HFFc6 (cell line): ENCODE results near the gene CEMP1. TPM values are rescaled to one million over a fixed set of nuclear protein-coding genes. Genes with fewer than 3 reads are reported as not detected.

Source experiments
- DNase-seq: peaks from one replicate; pipeline ENCODE4 v3.0.0-alpha.2; 2018
- H3K27ac Mint-ChIP-seq: 2 replicates; pipeline ENCODE4 v1.8.0; 2020; ENCODE audit warnings: mild to moderate bottlenecking, mixed read lengths
- H3K27me3 Mint-ChIP-seq: 2 replicates; pipeline ENCODE4 v1.8.0; 2021; ENCODE audit warnings: mild to moderate bottlenecking, moderate library complexity, mixed read lengths; ENCODE audit not compliant: insufficient read depth
- H3K36me3 Mint-ChIP-seq: 2 replicates; pipeline ENCODE4 v1.8.0; 2021; ENCODE audit warnings: low read depth, mixed read lengths
- H3K4me1 Mint-ChIP-seq: 2 replicates; pipeline ENCODE4 v1.8.0; 2020; ENCODE audit warnings: low read depth, mixed read lengths
- H3K4me3 Mint-ChIP-seq: 2 replicates; pipeline ENCODE4 v1.8.0; 2020; ENCODE audit warnings: mild to moderate bottlenecking, moderate library complexity, mixed read lengths
- H3K9me3 Mint-ChIP-seq: 2 replicates; pipeline ENCODE4 v1.8.0; 2020; ENCODE audit warnings: mild to moderate bottlenecking, mixed read lengths
- CTCF ChIP-seq: fragments of 200-600 bp; sonication (generic); IDR thresholded peaks from 2 replicates; pipeline ENCODE4 v1.5.0; 2021; ENCODE audit warnings: antibody characterized with exemption, mild to moderate bottlenecking
- total RNA-seq, 6 experiments: library from RNA; stranded (reverse); fragmentation: NEBNext Ultra II Directional; extraction: Animal tissue kit (Norgen Biotek cat#: 25700); gene quantifications; 2 replicates in 1 of 6; 3 replicates in 5 of 6; pipeline ENCODE4 v1.2.3, GENCODE V29; 2021

The CEMP1 gene
- total RNA-seq, 6 experiments from 2014 or later = not detected

- Mint-ChIP-seq H3K4me1 (peaks cover 20% of the 10 kb centered on the region), H3K27ac (no peak overlapping the region)
Observed at GRCh38 chr16:2523801-2524231, 7.4 kb downstream of the CEMP1 start.

GRCh38 chr16:2520784-2521531 is 10.2 kb downstream of the CEMP1 start:
- no peak for TF ChIP-seq CTCF
- Mint-ChIP-seq H3K9me3 (no peaks in the 10 kb centered on the region), H3K27ac (peak overlapping the region; percentile 74), H3K4me3 (peak overlapping the region; percentile 86), H3K4me1 (peaks cover 43% of the 10 kb centered on the region), H3K27me3 (peaks cover 19% of the 10 kb centered on the region), H3K36me3 (peaks cover 38% of the 10 kb centered on the region)
- no peak for DNase-seq

More at GRCh38 chr16:2523801-2524231, 7.4 kb downstream of the CEMP1 start:
- Mint-ChIP-seq H3K27me3 (peaks cover 16% of the 10 kb centered on the region), H3K9me3 (no peaks in the 10 kb centered on the region), H3K4me3 (no peak overlapping the region), H3K36me3 (peaks cover 27% of the 10 kb centered on the region)
- no peak for TF ChIP-seq CTCF
- DNase-seq = no peak

GRCh38 chr16:2520097-2520783 is 11.0 kb downstream of the CEMP1 start, which contains the start of gene AMDHD2:
AMDHD2 (plus strand) TSS chr16:2520371; CDS start chr16:2520459, 88 bp downstream.
- Mint-ChIP-seq H3K9me3 (no peaks in the 10 kb centered on the region), H3K4me3 (peak within 1 kb of the TSS; percentile 86), H3K36me3 (peaks cover 42% of the 10 kb centered on the region), H3K27me3 (peaks cover 20% of the 10 kb centered on the region), H3K27ac (peak within 1 kb of the TSS; percentile 90), H3K4me1 (peaks cover 50% of the 10 kb centered on the region)
- DNase-seq = peak; percentile 85
- TF ChIP-seq CTCF = no peak

- TF ChIP-seq CTCF = no peak
- Mint-ChIP-seq H3K9me3 (no peaks in the 10 kb centered on the region), H3K4me1 (peaks cover 52% of the 10 kb centered on the region), H3K36me3 (peaks cover 43% of the 10 kb centered on the region), H3K27me3 (peaks cover 25% of the 10 kb centered on the region), H3K27ac (peak overlapping the region; percentile 90), H3K4me3 (peak overlapping the region; percentile 84)
- DNase-seq = no peak
Observed at GRCh38 chr16:2519711-2520080, 11.5 kb downstream of the CEMP1 start.

GRCh38 chr16:2518823-2519710 is 12.1 kb downstream of the CEMP1 start:
- Mint-ChIP-seq H3K27me3 (peaks cover 26% of the 10 kb centered on the region), H3K36me3 (peaks cover 39% of the 10 kb centered on the region), H3K9me3 (no peaks in the 10 kb centered on the region), H3K4me1 (peaks cover 52% of the 10 kb centered on the region), H3K4me3 (peak overlapping the region; percentile 84), H3K27ac (peak overlapping the region; percentile 90)
- no peak for DNase-seq
- no peak for TF ChIP-seq CTCF
